ENCODE data around the gene SF3B5.
"Not testable (repeated sequence)": the region's sequence is repeated elsewhere in the genome, so short reads cannot be mapped to it uniquely, and the experiment has no call there.

The SF3B5 gene

GRCh38 chr6:144086959-144087358, 8.4 kb downstream of the SF3B5 start:
- in situ Hi-C loops (cut with MboI; ENCODE audit: low sequenced_read_pairs, unreplicated experiment), result no loop called here
- DNase-seq (ENCODE audit: low spot score), result no peak
- no peak for TF ChIP-seq CTCF (IDR thresholded peaks at IDR 0.05; ENCODE audit: borderline replicate concordance, control extremely low read depth, extremely low read depth, insufficient read depth, missing control alignments)

GRCh38 chr6:144083172-144083571, 12.2 kb downstream of the SF3B5 start:
- in situ Hi-C loops (cut with MboI; ENCODE audit: low sequenced_read_pairs, unreplicated experiment), result no loop called here
- peak; percentile 31 for DNase-seq (ENCODE audit: low spot score)
- no peak for TF ChIP-seq CTCF (IDR thresholded peaks at IDR 0.05; ENCODE audit: borderline replicate concordance, control extremely low read depth, extremely low read depth, insufficient read depth, missing control alignments)

- in situ Hi-C loops (cut with MboI; ENCODE audit: low sequenced_read_pairs, unreplicated experiment); DNase-seq (ENCODE audit: low spot score): not testable (repeated sequence)
Measured at GRCh38 chr6:144082412-144082811, 13.0 kb downstream of the SF3B5 start.

- TF ChIP-seq CTCF (IDR thresholded peaks at IDR 0.05; ENCODE audit: borderline replicate concordance, control extremely low read depth, extremely low read depth, insufficient read depth, missing control alignments), result no peak
- in situ Hi-C loops (cut with MboI; ENCODE audit: low sequenced_read_pairs, unreplicated experiment), result no loop called here
- no peak for DNase-seq (ENCODE audit: low spot score)
Measured at GRCh38 chr6:144077871-144078270, 17.5 kb downstream of the SF3B5 start.

GRCh38 chr6:144075875-144076274, 19.5 kb downstream of the SF3B5 start:
- TF ChIP-seq CTCF (IDR thresholded peaks at IDR 0.05; ENCODE audit: borderline replicate concordance, control extremely low read depth, extremely low read depth, insufficient read depth, missing control alignments), result no peak
- no peak for DNase-seq (ENCODE audit: low spot score)
- in situ Hi-C loops (cut with MboI; ENCODE audit: low sequenced_read_pairs, unreplicated experiment), result no loop called here

- in situ Hi-C loops (cut with MboI; ENCODE audit: low sequenced_read_pairs, unreplicated experiment), result no loop called here
- DNase-seq (ENCODE audit: low spot score), result peak; percentile 24
Measured at GRCh38 chr6:144075187-144075586, 20.2 kb downstream of the SF3B5 start.

GRCh38 chr6:144073024-144073423, 22.3 kb downstream of the SF3B5 start:
- DNase-seq (ENCODE audit: low spot score), result no peak
- no peak for TF ChIP-seq CTCF (IDR thresholded peaks at IDR 0.05; ENCODE audit: borderline replicate concordance, control extremely low read depth, extremely low read depth, insufficient read depth, missing control alignments)
- in situ Hi-C loops (cut with MboI; ENCODE audit: low sequenced_read_pairs, unreplicated experiment), result no loop called here

More at GRCh38 chr6:144075187-144075586, 20.2 kb downstream of the SF3B5 start:
- TF ChIP-seq CTCF (IDR thresholded peaks at IDR 0.05; ENCODE audit: borderline replicate concordance, control extremely low read depth, extremely low read depth, insufficient read depth, missing control alignments), result no peak
